Fibroblast of lung (primary cell): ENCODE results near the gene P2RX4. TPM values are rescaled to one million over a fixed set of nuclear protein-coding genes. Genes with fewer than 3 reads are reported as not detected.

Experiments used
- DNase-seq, 2 donors: peaks; one replicate each; pipeline versions ENCODE4 v3.0.0 to v3.0.0-alpha.2; 2010; ENCODE audit warnings: low read depth in 2 of 2
- H2AFZ ChIP-seq: 2 replicates; pipeline ENCODE4 v1.5.1; 2012; ENCODE audit warnings: low read length, control low read depth, inconsistent platforms
- H3K27ac ChIP-seq: 2 replicates; pipeline ENCODE4 v1.5.1; 2011; ENCODE audit warnings: low read length, control low read depth; ENCODE audit not compliant: insufficient read depth
- H3K27me3 ChIP-seq: 2 replicates; pipeline ENCODE4 v1.5.1; 2011; ENCODE audit warnings: mild to moderate bottlenecking, low read length; ENCODE audit not compliant: control insufficient read depth, insufficient read depth
- H3K36me3 ChIP-seq: 2 replicates; pipeline ENCODE4 v1.5.1; 2011; ENCODE audit warnings: low read length; ENCODE audit not compliant: control insufficient read depth, insufficient read depth
- H3K4me1 ChIP-seq: 2 replicates; pipeline ENCODE4 v1.5.1; 2011; ENCODE audit warnings: low read length; ENCODE audit not compliant: control insufficient read depth, insufficient read depth; ENCODE audit errors: extremely low read depth
- H3K4me2 ChIP-seq: 2 replicates; pipeline ENCODE4 v1.5.1; 2011; ENCODE audit warnings: low read length, control low read depth; ENCODE audit not compliant: insufficient read depth; ENCODE audit errors: extremely low read depth
- H3K4me3 ChIP-seq, 4 experiments: fragments of 200-600 bp in 1 of 4; sonication (generic) in 1 of 4; replicated peaks in 1 of 4; 2 replicates each; pipeline ENCODE4 v1.5.1; 2011 to 2016; ENCODE audit warnings: low read length in 4 of 4, low read depth in 3 of 4, mild to moderate bottlenecking in 3 of 4, control low read depth in 2 of 4, inconsistent platforms in 1 of 4, mixed read lengths in 1 of 4; ENCODE audit not compliant: insufficient read depth in 1 of 4; ENCODE audit errors: control extremely low read depth in 1 of 4
- H3K79me2 ChIP-seq: 2 replicates; pipeline ENCODE4 v1.5.1; 2012; ENCODE audit warnings: mild to moderate bottlenecking, low read length, inconsistent platforms; ENCODE audit not compliant: control insufficient read depth, insufficient read depth
- H3K9ac ChIP-seq: 2 replicates; pipeline ENCODE4 v1.5.1; 2011; ENCODE audit warnings: mild to moderate bottlenecking, low read length, control low read depth; ENCODE audit not compliant: insufficient read depth
- H3K9me3 ChIP-seq: 2 replicates; pipeline ENCODE4 v1.5.1; 2012; ENCODE audit warnings: low read depth, low read length; ENCODE audit not compliant: control insufficient read depth, insufficient read depth
- H4K20me1 ChIP-seq: 2 replicates; pipeline ENCODE4 v1.5.1; 2011; ENCODE audit warnings: low read length; ENCODE audit not compliant: control insufficient read depth, insufficient read depth; ENCODE audit errors: extremely low read depth
- EZH2 ChIP-seq: IDR thresholded peaks from 2 replicates; pipeline ENCODE4 v1.5.1; 2012; ENCODE audit warnings: low read length, control low read depth, mild to moderate bottlenecking; ENCODE audit errors: missing control alignments
- polyA plus RNA-seq, 2 donors: library from polyadenylated mRNA; depleted of rRNA in 1 of 2; stranded (reverse) in 1 of 2; unstranded in 1 of 2; fragments of >200 nt; gene quantifications; 2 replicates each; pipeline ENCODE4 v1.2.1, GENCODE V29; 2011 to 2012; ENCODE audit warnings: missing spikeins in 1 of 2
- total RNA-seq: library from RNA; depleted of rRNA; stranded (reverse); fragments of >200 nt; gene quantifications from 2 replicates; pipeline ENCODE4 v1.2.1, GENCODE V29; 2014
- TF ChIP-seq, protein P1 (sequence below), 2 donors: IDR thresholded peaks in 1 of 2; conservative IDR thresholded peaks in 1 of 2; 1 replicate in 1 of 2; 2 replicates in 1 of 2; pipeline ENCODE4 v1.5.1; 2011 to 2012; ENCODE audit warnings: low read length in 2 of 2, control low read depth in 1 of 2, inconsistent platforms in 1 of 2, low read depth in 1 of 2, mild to moderate bottlenecking in 1 of 2

P2RX4 gene
- total and polyA plus RNA-seq, 2 donors (not counting 1 experiment from before 2014, with no cell fraction given) = 27.2 to 59.8 TPM

DNA sequence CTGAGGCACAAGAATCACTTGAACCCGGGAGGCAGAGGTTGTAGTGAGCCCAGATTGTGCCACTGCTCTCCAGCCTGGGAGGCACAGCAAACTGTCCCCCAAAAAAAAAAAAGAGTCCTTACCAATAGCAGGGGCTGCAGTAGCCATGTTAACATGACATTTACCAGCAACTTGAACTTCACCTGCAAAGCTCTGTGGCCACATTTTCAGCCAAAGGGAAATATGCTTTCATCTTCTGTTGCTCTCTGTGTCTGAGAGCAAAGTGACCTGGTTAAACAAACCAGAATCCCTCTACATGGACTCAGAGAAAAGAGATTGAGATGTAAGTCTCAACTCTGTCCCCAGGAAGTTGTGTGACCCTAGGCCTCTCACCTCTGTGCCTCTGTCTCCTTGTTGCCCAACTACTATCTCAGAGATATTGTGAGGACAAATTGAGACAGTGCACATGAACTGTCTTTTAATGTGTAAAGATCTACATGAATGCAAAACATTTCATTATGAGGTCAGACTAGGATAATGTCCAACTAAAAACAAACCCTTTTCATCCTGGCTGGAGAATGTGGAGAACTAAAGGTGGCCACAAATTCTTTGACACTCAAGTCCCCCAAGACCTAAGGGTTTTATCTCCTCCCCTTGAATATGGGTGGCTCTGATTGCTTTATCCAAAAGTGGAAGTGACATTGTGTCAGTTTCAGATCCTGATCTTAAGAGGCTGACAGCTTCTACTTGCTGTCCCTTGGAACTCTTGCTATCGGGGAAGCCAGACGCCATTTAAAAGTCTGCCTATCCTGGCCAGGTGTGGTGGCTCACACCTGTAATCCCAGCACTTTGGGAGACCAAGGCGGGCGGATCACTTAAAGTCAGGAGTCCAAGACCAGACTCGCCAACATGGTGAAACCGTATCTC, 24.7 kb upstream of the P2RX4 start:
- no peak overlapping the region for H3K9ac ChIP-seq
- no peak overlapping the region for H3K4me2 ChIP-seq
- peaks cover 7% of the 10 kb centered on the region for H3K4me1 ChIP-seq
- TF ChIP-seq, protein P1, sequence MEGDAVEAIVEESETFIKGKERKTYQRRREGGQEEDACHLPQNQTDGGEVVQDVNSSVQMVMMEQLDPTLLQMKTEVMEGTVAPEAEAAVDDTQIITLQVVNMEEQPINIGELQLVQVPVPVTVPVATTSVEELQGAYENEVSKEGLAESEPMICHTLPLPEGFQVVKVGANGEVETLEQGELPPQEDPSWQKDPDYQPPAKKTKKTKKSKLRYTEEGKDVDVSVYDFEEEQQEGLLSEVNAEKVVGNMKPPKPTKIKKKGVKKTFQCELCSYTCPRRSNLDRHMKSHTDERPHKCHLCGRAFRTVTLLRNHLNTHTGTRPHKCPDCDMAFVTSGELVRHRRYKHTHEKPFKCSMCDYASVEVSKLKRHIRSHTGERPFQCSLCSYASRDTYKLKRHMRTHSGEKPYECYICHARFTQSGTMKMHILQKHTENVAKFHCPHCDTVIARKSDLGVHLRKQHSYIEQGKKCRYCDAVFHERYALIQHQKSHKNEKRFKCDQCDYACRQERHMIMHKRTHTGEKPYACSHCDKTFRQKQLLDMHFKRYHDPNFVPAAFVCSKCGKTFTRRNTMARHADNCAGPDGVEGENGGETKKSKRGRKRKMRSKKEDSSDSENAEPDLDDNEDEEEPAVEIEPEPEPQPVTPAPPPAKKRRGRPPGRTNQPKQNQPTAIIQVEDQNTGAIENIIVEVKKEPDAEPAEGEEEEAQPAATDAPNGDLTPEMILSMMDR (conservative IDR thresholded peaks at IDR 0.05 in 1 of 2, IDR thresholded peaks at IDR 0.05 in 1 of 2; ENCODE audit: low read depth in 1 of 2, low read length in 2 of 2) = no peak
- TF ChIP-seq EZH2 = no peak
- H3K79me2 ChIP-seq = no peaks in the 10 kb centered on the region
- H3K27ac ChIP-seq = no peak overlapping the region
- no peaks in the 10 kb centered on the region for H3K27me3 ChIP-seq
- no peak overlapping the region for H3K4me3 ChIP-seq
- no peak overlapping the region for H2AFZ ChIP-seq
- H3K9me3 ChIP-seq = no peaks in the 10 kb centered on the region
- H3K36me3 ChIP-seq = no peaks in the 10 kb centered on the region
- no peak for DNase-seq
- no peaks in the 10 kb centered on the region for H4K20me1 ChIP-seq

DNA sequence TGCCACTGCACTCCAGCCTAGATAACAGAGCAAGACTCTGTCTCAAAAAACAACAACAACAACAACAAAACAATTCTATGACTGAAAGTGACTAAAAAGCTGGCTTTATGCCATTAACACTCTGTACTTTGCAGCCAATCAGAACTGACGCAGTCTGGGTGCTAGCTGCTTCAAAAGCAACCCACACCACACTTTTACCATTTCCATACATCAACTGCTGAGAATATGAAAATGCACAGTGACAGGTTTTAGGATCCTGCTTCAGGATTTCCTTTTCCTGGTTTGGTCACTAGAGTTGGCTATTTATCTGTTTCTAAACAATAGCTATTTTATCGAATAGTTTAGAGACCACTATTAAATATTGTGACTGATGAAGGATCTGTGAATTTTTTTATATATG, 23.1 kb upstream of the P2RX4 start:
- no peak for DNase-seq
- Histone ChIP-seq H3K27me3 (no peaks in the 10 kb centered on the region), H3K9ac (no peak overlapping the region), H3K36me3 (no peaks in the 10 kb centered on the region), H2AFZ (no peak overlapping the region), H3K4me3 (no peak overlapping the region), H3K4me1 (peaks cover 17% of the 10 kb centered on the region), H4K20me1 (no peaks in the 10 kb centered on the region), H3K79me2 (no peaks in the 10 kb centered on the region), H3K9me3 (no peaks in the 10 kb centered on the region), H3K4me2 (no peak overlapping the region), H3K27ac (no peak overlapping the region)
- TF ChIP-seq, protein P1 (conservative IDR thresholded peaks at IDR 0.05 in 1 of 2, IDR thresholded peaks at IDR 0.05 in 1 of 2; ENCODE audit: low read depth in 1 of 2, low read length in 2 of 2) = no peak
- no peak for TF ChIP-seq EZH2

DNA sequence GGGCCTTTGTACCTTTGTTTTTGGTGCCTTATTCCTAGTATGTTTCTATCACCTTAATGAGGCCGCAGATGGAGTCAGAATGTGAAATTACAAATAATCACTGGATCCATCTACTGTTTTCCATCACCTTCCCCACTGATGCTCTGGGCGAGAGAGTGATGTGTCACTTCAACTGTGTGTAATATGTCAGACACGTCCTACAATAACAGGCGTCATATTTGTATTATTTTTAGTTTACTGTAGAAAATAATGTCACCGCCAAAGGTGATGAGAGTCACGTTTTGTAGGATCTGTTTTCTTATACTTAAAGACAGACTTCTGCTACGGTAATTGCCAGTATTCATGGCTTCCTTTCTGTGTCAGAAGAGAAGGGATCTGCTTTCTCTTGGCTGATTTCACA, 22.4 kb upstream of the P2RX4 start:
- H3K79me2 ChIP-seq = no peaks in the 10 kb centered on the region
- no peak overlapping the region for H3K27ac ChIP-seq
- no peaks in the 10 kb centered on the region for H4K20me1 ChIP-seq
- DNase-seq = no peak
- TF ChIP-seq, protein P1 (conservative IDR thresholded peaks at IDR 0.05 in 1 of 2, IDR thresholded peaks at IDR 0.05 in 1 of 2; ENCODE audit: low read depth in 1 of 2, low read length in 2 of 2) = no peak
- TF ChIP-seq EZH2 = no peak
- H3K4me3 ChIP-seq = no peak overlapping the region
- no peaks in the 10 kb centered on the region for H3K36me3 ChIP-seq
- H3K9me3 ChIP-seq = no peaks in the 10 kb centered on the region
- H2AFZ ChIP-seq = no peak overlapping the region
- H3K4me1 ChIP-seq = peaks cover 18% of the 10 kb centered on the region
- H3K9ac ChIP-seq = no peak overlapping the region
- H3K4me2 ChIP-seq = no peak overlapping the region
- H3K27me3 ChIP-seq = no peaks in the 10 kb centered on the region
